Nephron progenitor cell (in vitro differentiated cells): ENCODE data around the gene VASH2.

Experiments
- DNase-seq: peaks from one replicate; pipeline ENCODE4 v3.0.0; 2021
- H3K27ac Mint-ChIP-seq: 2 replicates; pipeline ENCODE4 v1.8.0; 2021; ENCODE audit warnings: mild to moderate bottlenecking, moderate library complexity, mixed read lengths
- H3K27me3 Mint-ChIP-seq: 2 replicates; pipeline ENCODE4 v1.8.0; 2021; ENCODE audit warnings: mild to moderate bottlenecking, low read depth, mixed read lengths; ENCODE audit not compliant: poor library complexity
- H3K36me3 Mint-ChIP-seq: 2 replicates; pipeline ENCODE4 v1.8.0; 2021; ENCODE audit warnings: low read depth, mixed read lengths
- H3K4me1 Mint-ChIP-seq: 2 replicates; pipeline ENCODE4 v1.8.0; 2021; ENCODE audit warnings: mixed read lengths
- H3K4me3 Mint-ChIP-seq: 2 replicates; pipeline ENCODE4 v1.8.0; 2021; ENCODE audit warnings: mild to moderate bottlenecking, moderate library complexity, mixed read lengths
- H3K9me3 Mint-ChIP-seq: 2 replicates; pipeline ENCODE4 v1.8.0; 2021; ENCODE audit warnings: mild to moderate bottlenecking, moderate library complexity, mixed read lengths
- TF ChIP-seq, protein P1 (sequence below): fragments of 200-600 bp; sonication (generic); IDR thresholded peaks from 2 replicates; pipeline ENCODE4 v1.5.0; 2021; ENCODE audit warnings: antibody characterized with exemption

The VASH2 gene

DNA sequence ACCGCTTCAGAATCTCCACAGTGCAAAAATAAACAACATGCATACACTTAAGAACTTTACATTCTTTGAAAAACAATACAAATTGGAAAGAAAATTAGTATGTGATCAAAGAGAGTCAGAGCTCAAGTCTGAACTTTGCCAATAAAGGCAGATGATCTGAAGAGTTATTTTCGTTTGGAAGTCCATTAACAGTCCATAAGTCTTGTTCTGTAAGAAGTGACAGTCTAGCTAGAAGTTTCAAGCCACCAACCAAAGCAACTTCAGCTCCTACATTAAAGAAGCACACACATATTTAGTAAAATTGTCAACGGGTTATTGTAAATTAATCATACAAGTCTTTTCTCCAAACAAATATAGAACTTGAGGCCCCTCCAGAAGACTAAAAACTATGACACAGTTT, 44.6 kb downstream of the VASH2 start:
- Mint-ChIP-seq H3K27ac (no peak overlapping the region), H3K36me3 (peaks cover 37% of the 10 kb centered on the region)

DNA sequence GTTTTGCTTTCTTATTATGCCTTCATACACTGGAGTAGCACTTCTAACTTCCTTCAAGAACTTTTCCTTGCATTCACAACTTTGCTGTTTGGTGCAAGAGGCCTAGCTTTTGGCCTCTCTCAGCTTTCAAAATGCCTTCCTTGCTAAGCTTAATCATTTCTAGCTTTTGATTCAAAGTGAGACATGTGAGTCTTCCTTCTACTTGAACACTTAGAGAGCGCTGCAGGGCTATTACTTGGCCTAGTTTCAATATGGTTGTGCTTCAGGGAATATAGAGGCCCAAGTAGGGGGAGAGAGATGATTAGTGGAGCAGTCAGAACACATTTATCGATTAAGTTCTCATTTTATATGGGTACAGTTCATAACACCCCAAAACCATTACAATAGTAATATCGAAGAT, 52.9 kb downstream of the VASH2 start:
- DNase-seq: no peak
- Mint-ChIP-seq H3K9me3 (no peaks in the 10 kb centered on the region), H3K27me3 (no peaks in the 10 kb centered on the region), H3K27ac (no peak overlapping the region), H3K36me3 (peaks cover 64% of the 10 kb centered on the region), H3K4me1 (no peaks in the 10 kb centered on the region), H3K4me3 (no peak overlapping the region)
- TF ChIP-seq, protein P1, sequence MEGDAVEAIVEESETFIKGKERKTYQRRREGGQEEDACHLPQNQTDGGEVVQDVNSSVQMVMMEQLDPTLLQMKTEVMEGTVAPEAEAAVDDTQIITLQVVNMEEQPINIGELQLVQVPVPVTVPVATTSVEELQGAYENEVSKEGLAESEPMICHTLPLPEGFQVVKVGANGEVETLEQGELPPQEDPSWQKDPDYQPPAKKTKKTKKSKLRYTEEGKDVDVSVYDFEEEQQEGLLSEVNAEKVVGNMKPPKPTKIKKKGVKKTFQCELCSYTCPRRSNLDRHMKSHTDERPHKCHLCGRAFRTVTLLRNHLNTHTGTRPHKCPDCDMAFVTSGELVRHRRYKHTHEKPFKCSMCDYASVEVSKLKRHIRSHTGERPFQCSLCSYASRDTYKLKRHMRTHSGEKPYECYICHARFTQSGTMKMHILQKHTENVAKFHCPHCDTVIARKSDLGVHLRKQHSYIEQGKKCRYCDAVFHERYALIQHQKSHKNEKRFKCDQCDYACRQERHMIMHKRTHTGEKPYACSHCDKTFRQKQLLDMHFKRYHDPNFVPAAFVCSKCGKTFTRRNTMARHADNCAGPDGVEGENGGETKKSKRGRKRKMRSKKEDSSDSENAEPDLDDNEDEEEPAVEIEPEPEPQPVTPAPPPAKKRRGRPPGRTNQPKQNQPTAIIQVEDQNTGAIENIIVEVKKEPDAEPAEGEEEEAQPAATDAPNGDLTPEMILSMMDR: no peak

More for the DNA sequence above, 44.6 kb downstream of the VASH2 start:
- Mint-ChIP-seq H3K4me1 (no peaks in the 10 kb centered on the region), H3K27me3 (no peaks in the 10 kb centered on the region), H3K4me3 (no peak overlapping the region), H3K9me3 (no peaks in the 10 kb centered on the region)
- DNase-seq: no peak
- TF ChIP-seq, protein P1: no peak

DNA sequence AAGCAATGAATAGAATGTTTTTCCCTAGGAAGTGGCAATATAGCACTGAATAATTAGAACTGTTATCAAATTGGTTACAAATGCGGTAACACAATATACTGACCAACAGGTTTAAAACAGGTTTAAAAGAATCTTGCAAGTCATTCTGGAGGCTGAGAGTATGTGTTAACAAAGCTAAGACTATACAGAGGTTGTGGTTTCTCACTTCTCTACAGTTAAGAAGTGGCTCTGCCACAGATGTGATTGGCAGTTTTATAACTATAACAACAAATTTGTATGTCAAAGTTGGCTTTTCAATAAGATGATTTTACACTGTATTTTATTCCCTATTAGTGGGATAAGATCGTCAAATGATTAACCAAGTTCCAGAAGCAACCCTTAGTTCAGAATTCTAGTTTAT, 58.2 kb downstream of the VASH2 start:
- Mint-ChIP-seq H3K9me3 (no peaks in the 10 kb centered on the region), H3K4me3 (no peak overlapping the region), H3K27me3 (peaks cover 3% of the 10 kb centered on the region), H3K27ac (no peak overlapping the region), H3K4me1 (peaks cover 8% of the 10 kb centered on the region), H3K36me3 (peaks cover 80% of the 10 kb centered on the region)
- TF ChIP-seq, protein P1: no peak
- DNase-seq: no peak

DNA sequence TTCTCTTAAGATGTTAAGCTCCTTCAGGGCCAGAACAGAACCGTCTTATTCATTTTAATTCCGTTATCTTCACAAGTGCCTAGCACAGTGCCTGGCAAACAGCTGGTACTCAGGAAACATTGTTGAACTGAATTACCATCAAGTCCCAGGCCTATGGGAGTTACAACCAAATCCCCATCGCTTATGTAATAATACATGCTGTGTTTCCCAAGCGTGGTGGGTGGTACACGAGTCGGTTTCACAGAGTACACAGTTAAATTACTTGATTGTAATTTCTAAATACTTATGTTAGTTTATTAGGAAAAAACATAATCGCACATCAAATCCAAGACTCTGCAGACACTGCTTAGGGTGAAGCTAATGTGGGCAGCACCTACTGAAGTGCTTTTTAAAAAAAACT, 64.3 kb downstream of the VASH2 start:
- DNase-seq: no peak
- H3K36me3 Mint-ChIP-seq: peaks cover 32% of the 10 kb centered on the region
- TF ChIP-seq, protein P1: no peak
- peak overlapping the region; percentile 96 for H3K4me3 Mint-ChIP-seq
- no peaks in the 10 kb centered on the region for H3K9me3 Mint-ChIP-seq
- peaks cover 7% of the 10 kb centered on the region for H3K27me3 Mint-ChIP-seq
- peak overlapping the region; percentile 100 for H3K27ac Mint-ChIP-seq
- H3K4me1 Mint-ChIP-seq: peaks cover 19% of the 10 kb centered on the region

DNA sequence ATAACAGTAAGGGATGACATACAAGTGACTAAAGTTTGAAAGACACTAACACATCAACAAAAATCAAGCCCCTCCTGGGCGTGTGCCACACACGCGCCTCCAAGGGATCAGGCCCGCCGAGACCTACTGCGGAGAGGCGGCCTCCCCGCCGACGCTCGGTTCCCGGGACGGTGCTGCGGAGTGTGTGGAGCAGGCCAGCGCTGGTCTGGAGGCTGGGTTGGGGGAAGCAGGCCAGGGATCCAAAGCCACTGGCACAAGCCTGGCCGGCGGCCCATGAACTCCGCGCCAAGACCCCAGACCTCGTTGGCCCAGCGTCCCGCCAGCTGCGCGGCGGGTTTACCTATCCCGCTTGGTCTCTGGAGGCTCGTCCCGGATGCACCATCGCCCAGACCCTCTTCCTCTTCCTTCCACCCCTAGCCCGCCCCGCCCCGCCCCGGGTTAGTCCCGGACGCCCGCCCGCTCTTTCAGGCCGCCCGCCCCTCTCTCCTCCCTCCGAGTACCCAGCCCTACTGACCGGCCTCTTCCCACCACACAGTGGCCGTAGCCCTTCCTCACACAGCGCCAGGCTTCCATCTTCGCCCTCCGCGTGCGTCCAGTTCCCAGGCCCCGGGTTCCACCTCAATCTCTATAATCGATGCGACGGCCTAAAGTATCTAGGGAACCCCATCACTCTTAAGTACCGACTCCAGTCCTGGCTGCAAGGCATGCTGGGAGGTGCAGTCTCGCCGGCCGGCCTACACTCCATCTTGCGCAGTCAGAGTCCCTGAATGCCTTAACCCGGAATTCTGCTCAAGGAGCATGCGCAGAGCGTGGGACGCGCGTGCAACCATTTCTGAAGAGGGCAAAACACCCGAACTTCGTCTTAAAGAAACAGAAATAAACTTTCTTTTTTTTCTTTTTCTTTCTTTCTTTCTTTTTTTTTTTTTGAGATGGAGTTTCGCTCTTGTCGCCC, 65.0 kb downstream of the VASH2 start, which contains the start of gene ANGEL2:
TSS of gene ANGEL2 (minus strand) at position 769 of the 952 bp plus-strand sequence. CDS start at position 573, 196 bp downstream.
- peak within 1 kb of the TSS; percentile 96 for H3K4me3 Mint-ChIP-seq
- TF ChIP-seq, protein P1: no peak
- H3K27ac Mint-ChIP-seq: peak within 1 kb of the TSS; percentile 100
- peaks cover 7% of the 10 kb centered on the region for H3K27me3 Mint-ChIP-seq
- DNase-seq: peak; percentile 91
- H3K36me3 Mint-ChIP-seq: peaks cover 28% of the 10 kb centered on the region
- no peaks in the 10 kb centered on the region for H3K9me3 Mint-ChIP-seq
- H3K4me1 Mint-ChIP-seq: peaks cover 19% of the 10 kb centered on the region
